Mononuclear cell (primary cell): ENCODE measurements around the gene OR2T11. TPM values are rescaled to one million over a fixed set of nuclear protein-coding genes. Genes with fewer than 3 reads are reported as not detected.
"Not testable (repeated sequence)": the region's sequence is repeated elsewhere in the genome, so short reads cannot be mapped to it uniquely, and the experiment has no call there.

ENCODE experiments used
- H3K27me3 ChIP-seq: 2 replicates; pipeline ENCODE4 v1.6.0; 2011; ENCODE audit warnings: low read length, control low read depth; ENCODE audit not compliant: insufficient read depth
- H3K4me1 ChIP-seq: 2 replicates; pipeline ENCODE4 v1.5.1; 2011; ENCODE audit warnings: mild to moderate bottlenecking, low read length, control low read depth; ENCODE audit not compliant: insufficient read depth
- H3K4me3 ChIP-seq: 2 replicates; pipeline ENCODE4 v1.5.1; 2011; ENCODE audit warnings: mild to moderate bottlenecking, low read length, moderate library complexity
- H3K9me3 ChIP-seq: 2 replicates; pipeline ENCODE4 v1.5.1; 2011; ENCODE audit warnings: low read depth, mild to moderate bottlenecking, control low read depth, low read length
- total RNA-seq: library from RNA; depleted of rRNA; stranded (reverse); fragments of >200 nt; gene quantifications from one replicate; pipeline ENCODE4 v1.2.3, GENCODE V29; 2012

OR2T11 gene
- total RNA-seq, 1 donor = 0.21 TPM

- Histone ChIP-seq H3K4me1 (no peaks in the 10 kb centered on the region), H3K27me3 (no peaks in the 10 kb centered on the region), H3K9me3 (no peaks in the 10 kb centered on the region), H3K4me3 (no peak overlapping the region)
These were observed 45.6 kb downstream of the OR2T11 start for GRCh38 chr1:248589334-248589733.

GRCh38 chr1:248585266-248585665, 49.6 kb downstream of the OR2T11 start:
- H3K4me3 ChIP-seq = no peak overlapping the region
- no peaks in the 10 kb centered on the region for H3K9me3 ChIP-seq
- H3K27me3 ChIP-seq = no peaks in the 10 kb centered on the region
- no peaks in the 10 kb centered on the region for H3K4me1 ChIP-seq

DNA sequence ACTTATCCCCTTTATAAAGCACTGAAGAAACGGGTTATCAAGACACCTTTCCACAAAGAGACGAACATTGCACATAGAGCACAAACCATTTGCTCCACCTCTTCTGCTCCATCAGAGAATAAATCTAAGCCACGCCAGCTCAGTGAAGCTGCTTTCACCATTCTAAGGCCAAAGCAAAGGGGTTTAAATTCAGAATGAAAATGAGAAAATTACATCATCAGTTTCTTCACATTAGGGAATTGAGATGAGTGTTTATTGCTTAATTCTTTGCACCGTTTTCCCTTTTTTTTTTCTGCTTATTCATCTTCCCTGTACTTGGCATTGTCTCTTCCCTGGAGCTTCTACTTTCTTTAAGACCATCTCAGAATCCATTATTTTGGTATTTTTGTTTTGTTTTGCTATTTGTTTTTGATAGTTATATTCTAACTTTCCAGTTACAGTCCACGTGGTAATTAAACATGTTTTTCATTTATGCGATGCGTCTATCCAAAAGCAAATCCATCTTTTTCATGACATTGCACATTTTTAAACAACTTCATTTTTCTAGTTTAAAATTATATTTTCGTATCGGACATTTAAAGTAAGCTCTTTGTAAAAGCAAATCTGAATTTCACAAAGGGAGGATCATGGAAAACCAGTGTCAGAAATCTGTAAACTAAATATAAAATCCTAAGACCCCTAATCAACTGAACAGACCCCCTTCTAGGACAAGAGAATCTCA, 58.5 kb downstream of the OR2T11 start:
- Histone ChIP-seq H3K27me3 (no peaks in the 10 kb centered on the region), H3K9me3 (no peaks in the 10 kb centered on the region), H3K4me1 (peaks cover 5% of the 10 kb centered on the region), H3K4me3 (no peak overlapping the region)

DNA sequence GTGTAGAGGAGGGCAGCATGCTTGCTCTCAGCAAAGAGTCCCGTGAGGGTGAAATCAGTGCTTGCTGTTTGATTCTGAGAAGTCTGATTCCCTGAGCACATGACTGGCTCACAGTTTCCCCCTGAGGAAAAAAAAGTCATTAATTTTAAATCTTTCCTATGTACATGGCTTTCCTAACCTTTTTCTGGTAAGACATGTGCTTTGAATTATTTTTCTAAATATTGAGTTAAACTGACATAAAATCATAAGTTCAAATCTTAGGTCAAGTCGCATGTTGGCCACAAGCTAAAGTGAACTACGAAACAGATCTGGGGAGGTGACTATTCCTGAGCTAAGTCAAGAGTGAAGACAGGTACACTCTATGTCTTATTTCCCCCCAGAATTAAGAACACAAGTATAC, 60.2 kb downstream of the OR2T11 start, which contains the start of gene OR2T34:
OR2T34 (minus strand) TSS at position 101 of the 400 bp plus-strand sequence; CDS start at position 101, 0 bp downstream.
- H3K9me3 ChIP-seq, H3K4me1 ChIP-seq, H3K27me3 ChIP-seq, H3K4me3 ChIP-seq: not testable (repeated sequence)

DNA sequence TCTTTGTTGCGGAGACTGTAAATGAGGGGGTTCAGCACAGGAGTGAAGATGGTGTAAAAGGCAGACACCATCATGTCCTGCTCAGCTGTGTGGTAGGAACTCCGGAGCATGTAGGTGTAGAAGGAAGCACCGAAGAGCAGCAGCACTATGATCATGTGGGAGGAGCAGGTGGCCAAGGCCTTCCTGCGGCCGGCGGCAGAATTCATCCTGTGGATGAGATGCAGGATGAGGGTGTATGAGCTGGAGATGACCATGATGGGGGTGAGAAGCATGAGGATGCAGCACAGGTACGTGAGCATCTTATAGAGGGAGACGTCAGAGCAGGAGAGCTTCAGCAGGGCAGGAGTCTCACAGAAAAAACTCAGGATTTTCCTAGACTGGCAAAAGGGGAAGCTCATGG, 61.0 kb downstream of the OR2T11 start:
- H3K4me1 ChIP-seq, H3K9me3 ChIP-seq, H3K4me3 ChIP-seq, H3K27me3 ChIP-seq: not testable (repeated sequence)

Other genes with a start within 250 kb of the OR2T11 start
- not detected for gene OR2T1, start 232.0 kb downstream of the OR2T11 start, total RNA-seq
- 0.42 TPM for gene OR2T2, start 189.5 kb downstream of the OR2T11 start, total RNA-seq
- 0.42 TPM for gene OR2T3, start 161.7 kb downstream of the OR2T11 start, total RNA-seq
- 0.10 TPM for gene OR2T5, start 146.5 kb downstream of the OR2T11 start, total RNA-seq
- gene OR2G6, start 127.0 kb downstream of the OR2T11 start, total RNA-seq = 0.10 TPM
- not detected for gene OR2T29, start 72.3 kb downstream of the OR2T11 start, total RNA-seq
- not detected for gene OR2T34, start 60.3 kb downstream of the OR2T11 start, total RNA-seq
- gene OR2T10, start 37.4 kb downstream of the OR2T11 start, total RNA-seq = 0.10 TPM
- gene OR2T35, start 10.2 kb upstream of the OR2T11 start, total RNA-seq = 0.42 TPM
- not detected for gene OR2T27, start 20.4 kb upstream of the OR2T11 start, total RNA-seq
- gene OR14I1, start 67.7 kb upstream of the OR2T11 start, total RNA-seq = not detected
- gene LYPD8, start 120.7 kb upstream of the OR2T11 start, total RNA-seq = not detected
- gene SH3BP5L, start 190.8 kb upstream of the OR2T11 start, total RNA-seq = 8.7 TPM
- 13.1 TPM for gene ZNF672, start 203.1 kb upstream of the OR2T11 start, total RNA-seq
- 5.6 TPM for gene ZNF692, start 224.0 kb upstream of the OR2T11 start, total RNA-seq